Trophoblast cell (in vitro differentiated cells and primary cell): ENCODE results near the gene GTF2A2.

Experiments used
- DNase-seq, 2 donors: peaks; one replicate each; pipeline ENCODE4 v3.0.0-alpha.2; 2016
- H2AFZ ChIP-seq: 2 replicates; pipeline ENCODE4 v1.6.1; 2013; ENCODE audit warnings: low read length, moderate library complexity, mild to moderate bottlenecking; ENCODE audit not compliant: insufficient read depth, poor library complexity
- H2AK5ac ChIP-seq: 2 replicates; pipeline ENCODE4 v1.6.1; 2013; ENCODE audit warnings: mild to moderate bottlenecking, low read length
- H2BK120ac ChIP-seq: 2 replicates; pipeline ENCODE4 v1.6.1; 2013; ENCODE audit warnings: low read length, mild to moderate bottlenecking, moderate library complexity; ENCODE audit not compliant: insufficient read depth, poor library complexity
- H2BK12ac ChIP-seq: 2 replicates; pipeline ENCODE4 v1.6.1; 2013; ENCODE audit warnings: mild to moderate bottlenecking, low read length, moderate library complexity
- H2BK5ac ChIP-seq: 2 replicates; pipeline ENCODE4 v1.6.1; 2013; ENCODE audit warnings: low read length, low read depth, moderate library complexity, mild to moderate bottlenecking; ENCODE audit not compliant: poor library complexity
- H3K14ac ChIP-seq: 2 replicates; pipeline ENCODE4 v1.6.1; 2013; ENCODE audit warnings: mild to moderate bottlenecking, low read length
- H3K18ac ChIP-seq: 2 replicates; pipeline ENCODE4 v1.6.1; 2013; ENCODE audit warnings: mild to moderate bottlenecking, low read length
- H3K23ac ChIP-seq: 2 replicates; pipeline ENCODE4 v1.6.1; 2013; ENCODE audit warnings: low read length
- H3K27ac ChIP-seq: 2 replicates; pipeline ENCODE4 v1.5.1; 2013; ENCODE audit warnings: low read depth, mild to moderate bottlenecking, inconsistent platforms, low read length, moderate library complexity
- H3K27me3 ChIP-seq: 2 replicates; pipeline ENCODE4 v1.6.1; 2013; ENCODE audit warnings: inconsistent platforms, mild to moderate bottlenecking, low read length, moderate library complexity; ENCODE audit not compliant: insufficient read depth
- H3K36me3 ChIP-seq, 2 experiments: 1 replicate in 1 of 2; 2 replicates in 1 of 2; pipeline ENCODE4 v1.6.1; 2013; ENCODE audit warnings: low read length in 2 of 2, mild to moderate bottlenecking in 2 of 2, moderate library complexity in 1 of 2; ENCODE audit not compliant: insufficient read depth in 2 of 2, control insufficient read depth in 1 of 2
- H3K4ac ChIP-seq: 2 replicates; pipeline ENCODE4 v1.6.1; 2013; ENCODE audit warnings: low read depth, mild to moderate bottlenecking, low read length, moderate library complexity
- H3K4me1 ChIP-seq, 2 experiments: 1 replicate in 1 of 2; 2 replicates in 1 of 2; pipeline ENCODE4 v1.6.1; 2013; ENCODE audit warnings: low read length in 2 of 2, mild to moderate bottlenecking in 2 of 2, moderate library complexity in 1 of 2; ENCODE audit not compliant: insufficient read depth in 2 of 2, control insufficient read depth in 1 of 2
- H3K4me2 ChIP-seq: 2 replicates; pipeline ENCODE4 v1.6.1; 2013; ENCODE audit warnings: inconsistent platforms, mild to moderate bottlenecking, low read length, moderate library complexity
- H3K4me3 ChIP-seq: 2 replicates; pipeline ENCODE4 v1.5.1; 2013; ENCODE audit warnings: mild to moderate bottlenecking, low read depth, low read length, inconsistent platforms
- H3K79me1 ChIP-seq: one replicate; pipeline ENCODE4 v1.6.1; 2013; ENCODE audit warnings: low read length
- H3K79me2 ChIP-seq: 2 replicates; pipeline ENCODE4 v1.6.1; 2013; ENCODE audit warnings: low read length, mild to moderate bottlenecking; ENCODE audit not compliant: control insufficient read depth, insufficient read depth, poor library complexity
- H3K9ac ChIP-seq: 2 replicates; pipeline ENCODE4 v1.6.1; 2013; ENCODE audit warnings: mild to moderate bottlenecking, low read length
- H3K9me3 ChIP-seq: 2 replicates; pipeline ENCODE4 v1.6.1; 2013; ENCODE audit warnings: low read depth, mild to moderate bottlenecking, control low read depth, inconsistent platforms, low read length; ENCODE audit not compliant: insufficient read depth
- H4K12ac ChIP-seq: 2 replicates; pipeline ENCODE4 v1.6.1; 2013; ENCODE audit warnings: low read depth, mild to moderate bottlenecking, low read length, moderate library complexity
- H4K8ac ChIP-seq: 2 replicates; pipeline ENCODE4 v1.6.1; 2013; ENCODE audit warnings: low read depth, mild to moderate bottlenecking, low read length, moderate library complexity
- H4K91ac ChIP-seq: one replicate; pipeline ENCODE4 v1.6.1; 2013; ENCODE audit warnings: low read depth, mild to moderate bottlenecking, low read length, moderate library complexity
- WGBS: extraction: QIAGEN DNeasy Blood & Tissue Kit; methylation state at CpG from one replicate; pipeline ENCODE4 v1.1.7; 2013; ENCODE audit warnings: missing lambda C conversion rate; ENCODE audit not compliant: insufficient read length, insufficient coverage; ENCODE audit errors: extremely low coverage; 5-methylcytosine and 5-hydroxymethylcytosine counted together

The GTF2A2 gene

DNA sequence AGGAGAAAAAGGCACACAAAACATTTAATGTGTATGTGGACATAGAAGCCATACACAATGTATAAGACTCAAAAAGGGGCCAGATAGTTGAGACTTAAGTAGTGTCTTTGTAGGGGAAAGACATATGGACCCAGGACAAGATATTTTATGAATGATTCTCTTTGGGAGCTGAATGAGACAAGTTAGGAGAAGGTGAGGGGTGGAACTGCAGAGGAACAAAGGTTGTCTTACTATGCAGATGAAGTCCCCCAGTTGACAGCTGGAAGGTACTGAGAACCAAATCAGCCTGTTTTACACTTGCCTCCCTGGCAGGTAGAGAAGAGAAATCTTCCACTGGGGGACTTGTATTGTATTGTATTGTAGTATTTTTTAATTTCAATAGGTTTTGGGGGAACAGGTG is 60.7 kb downstream of the GTF2A2 start:
- H3K79me1 ChIP-seq = no peaks in the 10 kb centered on the region
- H3K79me2 ChIP-seq = no peaks in the 10 kb centered on the region
- H2BK12ac ChIP-seq = no peak overlapping the region
- no peak overlapping the region for H3K18ac ChIP-seq
- no peak overlapping the region for H2BK120ac ChIP-seq
- H3K4ac ChIP-seq = no peak overlapping the region
- no peak overlapping the region for H2BK5ac ChIP-seq
- DNase-seq = no peak
- H3K23ac ChIP-seq = no peak overlapping the region
- no peaks in the 10 kb centered on the region for H3K9me3 ChIP-seq
- no peak overlapping the region for H3K9ac ChIP-seq
- H3K4me2 ChIP-seq = no peak overlapping the region
- no peak overlapping the region for H3K14ac ChIP-seq
- no peak overlapping the region for H3K27ac ChIP-seq
- no peak overlapping the region for H4K8ac ChIP-seq
- H2AFZ ChIP-seq = no peak overlapping the region
- H3K4me1 ChIP-seq = no peaks in the 10 kb centered on the region
- H4K12ac ChIP-seq = no peak overlapping the region
- H3K27me3 ChIP-seq = no peaks in the 10 kb centered on the region
- H2AK5ac ChIP-seq = no peak overlapping the region
- H4K91ac ChIP-seq = no peak overlapping the region
- no peak overlapping the region for H3K4me3 ChIP-seq
- H3K36me3 ChIP-seq = no peaks in the 10 kb centered on the region

GRCh38 chr15:59595434-59595915 is 61.8 kb downstream of the GTF2A2 start:
- H2BK5ac ChIP-seq = no peak overlapping the region
- no peak overlapping the region for H3K4ac ChIP-seq
- H3K4me2 ChIP-seq = no peak overlapping the region
- H4K91ac ChIP-seq = no peak overlapping the region
- no peak overlapping the region for H3K4me3 ChIP-seq
- no peak overlapping the region for H3K9ac ChIP-seq
- H4K12ac ChIP-seq = no peak overlapping the region
- no peak overlapping the region for H2BK120ac ChIP-seq
- no peaks in the 10 kb centered on the region for H3K9me3 ChIP-seq
- H3K23ac ChIP-seq = no peak overlapping the region
- no peaks in the 10 kb centered on the region for H3K79me1 ChIP-seq
- H2BK12ac ChIP-seq = no peak overlapping the region
- no peaks in the 10 kb centered on the region for H3K36me3 ChIP-seq
- H3K4me1 ChIP-seq = no peaks in the 10 kb centered on the region
- no peaks in the 10 kb centered on the region for H3K79me2 ChIP-seq
- no peak for DNase-seq
- H3K27ac ChIP-seq = no peak overlapping the region
- no peak overlapping the region for H3K14ac ChIP-seq
- H3K27me3 ChIP-seq = no peaks in the 10 kb centered on the region
- no peak overlapping the region for H2AK5ac ChIP-seq
- no peak overlapping the region for H3K18ac ChIP-seq
- WGBS = no CpG with 5 or more reads among the region's 7 CpGs
- no peak overlapping the region for H4K8ac ChIP-seq
- no peak overlapping the region for H2AFZ ChIP-seq

GRCh38 chr15:59594991-59595390 is 62.3 kb downstream of the GTF2A2 start:
- H2BK120ac ChIP-seq = no peak overlapping the region

DNA sequence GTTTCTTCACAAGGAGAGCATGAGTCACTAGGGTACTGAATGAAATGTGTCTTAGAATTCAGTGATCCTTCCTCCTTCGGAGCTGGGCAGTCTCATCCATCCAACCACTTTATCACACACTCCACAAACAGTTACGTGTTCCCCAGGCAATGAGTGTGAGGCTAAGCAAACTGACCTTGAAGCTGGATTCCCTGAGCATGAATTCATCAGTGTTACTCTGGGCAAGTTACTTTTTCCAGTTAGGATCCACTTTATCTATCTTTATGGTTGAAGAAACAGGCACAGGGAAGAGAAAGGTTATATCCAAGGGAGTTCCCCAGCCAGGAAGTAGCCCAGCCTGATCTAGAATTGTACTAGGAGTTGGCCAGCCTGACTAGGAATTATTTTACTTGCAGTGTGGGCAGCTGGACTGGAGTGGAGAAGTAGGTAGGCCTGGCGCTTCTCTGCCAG is 62.8 kb downstream of the GTF2A2 start:
- no peaks in the 10 kb centered on the region for H3K27me3 ChIP-seq
- no peaks in the 10 kb centered on the region for H3K36me3 ChIP-seq
- H2BK12ac ChIP-seq = no peak overlapping the region
- no peak overlapping the region for H3K18ac ChIP-seq
- H3K9me3 ChIP-seq = no peaks in the 10 kb centered on the region
- no peak overlapping the region for H3K23ac ChIP-seq
- no CpG with 5 or more reads among the region's 3 CpGs for WGBS
- no peak overlapping the region for H4K91ac ChIP-seq
- no peak overlapping the region for H2BK120ac ChIP-seq
- no peak overlapping the region for H3K14ac ChIP-seq
- H3K4me2 ChIP-seq = no peak overlapping the region
- no peaks in the 10 kb centered on the region for H3K79me2 ChIP-seq
- H3K4ac ChIP-seq = no peak overlapping the region
- no peak overlapping the region for H3K9ac ChIP-seq
- H3K27ac ChIP-seq = no peak overlapping the region
- H3K4me1 ChIP-seq = no peaks in the 10 kb centered on the region
- no peak overlapping the region for H4K8ac ChIP-seq
- no peak overlapping the region for H2AFZ ChIP-seq
- no peak for DNase-seq
- H2AK5ac ChIP-seq = no peak overlapping the region
- H3K79me1 ChIP-seq = no peaks in the 10 kb centered on the region
- no peak overlapping the region for H3K4me3 ChIP-seq
- H2BK5ac ChIP-seq = no peak overlapping the region
- no peak overlapping the region for H4K12ac ChIP-seq

More at GRCh38 chr15:59594991-59595390, 62.3 kb downstream of the GTF2A2 start:
- no peak overlapping the region for H3K4me3 ChIP-seq
- H3K36me3 ChIP-seq = no peaks in the 10 kb centered on the region
- H4K12ac ChIP-seq = no peak overlapping the region
- H2BK12ac ChIP-seq = no peak overlapping the region
- H4K8ac ChIP-seq = no peak overlapping the region
- H3K79me1 ChIP-seq = no peaks in the 10 kb centered on the region
- no peak overlapping the region for H3K27ac ChIP-seq
- H3K79me2 ChIP-seq = no peaks in the 10 kb centered on the region
- H3K9me3 ChIP-seq = no peaks in the 10 kb centered on the region
- H4K91ac ChIP-seq = no peak overlapping the region
- no peak for DNase-seq
- no peak overlapping the region for H2BK5ac ChIP-seq
- no peak overlapping the region for H3K4me2 ChIP-seq
- H3K9ac ChIP-seq = no peak overlapping the region
- H3K4me1 ChIP-seq = no peaks in the 10 kb centered on the region
- no peak overlapping the region for H2AFZ ChIP-seq
- H3K23ac ChIP-seq = no peak overlapping the region
- H3K4ac ChIP-seq = no peak overlapping the region
- no peak overlapping the region for H2AK5ac ChIP-seq
- no peak overlapping the region for H3K14ac ChIP-seq
- no CpG with 5 or more reads among the region's 2 CpGs for WGBS
- no peak overlapping the region for H3K18ac ChIP-seq
- H3K27me3 ChIP-seq = no peaks in the 10 kb centered on the region
